CD14-positive monocyte (primary cell): ENCODE measurements around the gene GTF2F2. TPM values are rescaled to one million over a fixed set of nuclear protein-coding genes. Genes with fewer than 3 reads are reported as not detected.

Experiments
- DNase-seq, 3 donors: peaks; one replicate each; pipeline ENCODE4 v3.0.0-alpha.2; 2011 to 2022
- H2AFZ ChIP-seq: 2 replicates; pipeline ENCODE4 v1.6.0; 2012; ENCODE audit warnings: mild to moderate bottlenecking, low read depth, low read length, inconsistent platforms; ENCODE audit not compliant: insufficient read depth, poor library complexity, severe bottlenecking
- H3K27ac ChIP-seq, 2 donors: 1 replicate in 1 of 2; 2 replicates in 1 of 2; pipeline ENCODE4 v1.5.1; 2012 to 2013; ENCODE audit warnings: low read length in 2 of 2, control low read depth in 1 of 2, inconsistent platforms in 1 of 2, low read depth in 1 of 2, mild to moderate bottlenecking in 1 of 2
- H3K27me3 ChIP-seq, 2 donors: one replicate each; pipeline versions ENCODE4 v1.6.0 to v1.6.1; 2011 to 2013; ENCODE audit warnings: low read length in 2 of 2; ENCODE audit not compliant: control insufficient read depth in 2 of 2, insufficient read depth in 2 of 2
- H3K36me3 ChIP-seq, 2 donors: replicated peaks in 1 of 2; 1 replicate in 1 of 2; 2 replicates in 1 of 2; pipeline versions ENCODE4 v1.5.1 to v1.6.1; 2012 to 2013; ENCODE audit warnings: low read length in 2 of 2, control low read depth in 1 of 2, inconsistent platforms in 1 of 2, mild to moderate bottlenecking in 1 of 2; ENCODE audit not compliant: insufficient read depth in 2 of 2, control insufficient read depth in 1 of 2
- H3K4me1 ChIP-seq, 2 donors: 1 replicate in 1 of 2; 2 replicates in 1 of 2; pipeline versions ENCODE4 v1.5.1 to v1.6.1; 2012 to 2013; ENCODE audit warnings: low read length in 2 of 2, control low read depth in 1 of 2, inconsistent platforms in 1 of 2, mild to moderate bottlenecking in 1 of 2, moderate library complexity in 1 of 2; ENCODE audit not compliant: insufficient read depth in 2 of 2, control insufficient read depth in 1 of 2
- H3K4me2 ChIP-seq: replicated peaks from 2 replicates; pipeline ENCODE3; 2012; ENCODE audit warnings: low read length, moderate library complexity, mild to moderate bottlenecking; ENCODE audit not compliant: poor library complexity, severe bottlenecking; ENCODE audit errors: extremely low read depth
- H3K4me3 ChIP-seq, 3 experiments: fragments of 200-600 bp in 1 of 3; sonication (generic) in 1 of 3; replicated peaks in 1 of 3; 1 replicate in 2 of 3; 2 replicates in 1 of 3; pipeline ENCODE4 v1.5.1; 2011 to 2013; ENCODE audit warnings: low read length in 3 of 3, mild to moderate bottlenecking in 3 of 3, control low read depth in 2 of 3, low read depth in 2 of 3, inconsistent platforms in 1 of 3, moderate library complexity in 1 of 3
- H3K79me2 ChIP-seq: 2 replicates; pipeline ENCODE4 v1.6.0; 2012; ENCODE audit warnings: mild to moderate bottlenecking, control low read depth, inconsistent platforms, low read length, moderate library complexity; ENCODE audit not compliant: insufficient read depth
- H3K9ac ChIP-seq: 2 replicates; pipeline ENCODE4 v1.6.0; 2017; ENCODE audit warnings: low read length, mild to moderate bottlenecking; ENCODE audit not compliant: insufficient read depth, poor library complexity, severe bottlenecking
- H3K9me3 ChIP-seq, 2 donors: replicated peaks in 1 of 2; 1 replicate in 1 of 2; 2 replicates in 1 of 2; pipeline versions ENCODE4 v1.5.1 to v1.6.1; 2012 to 2013; ENCODE audit warnings: low read length in 2 of 2, control low read depth in 1 of 2; ENCODE audit not compliant: control insufficient read depth in 1 of 2, insufficient read depth in 1 of 2
- H4K20me1 ChIP-seq: 2 replicates; pipeline ENCODE4 v1.6.0; 2012; ENCODE audit warnings: mild to moderate bottlenecking, low read length, control low read depth, moderate library complexity; ENCODE audit not compliant: insufficient read depth
- H3K27ac Mint-ChIP-seq, 7 donors: one replicate each; pipeline ENCODE4 v1.8.0; 2020; ENCODE audit warnings: mild to moderate bottlenecking in 7 of 7, mixed read lengths in 7 of 7, moderate library complexity in 6 of 7, inconsistent platforms in 2 of 7
- H3K27me3 Mint-ChIP-seq, 3 donors: one replicate each; pipeline ENCODE4 v1.8.0; 2021 to 2022; ENCODE audit warnings: low read depth in 3 of 3, mild to moderate bottlenecking in 3 of 3, mixed read lengths in 3 of 3, moderate library complexity in 3 of 3, inconsistent platforms in 1 of 3
- H3K36me3 Mint-ChIP-seq, 2 donors: one replicate each; pipeline ENCODE4 v1.8.0; 2020; ENCODE audit warnings: mixed read lengths in 2 of 2, inconsistent platforms in 1 of 2, mild to moderate bottlenecking in 1 of 2
- H3K4me1 Mint-ChIP-seq: one replicate; pipeline ENCODE4 v1.8.0; 2020; ENCODE audit warnings: mild to moderate bottlenecking, mixed read lengths
- H3K4me3 Mint-ChIP-seq, 2 donors: one replicate each; pipeline ENCODE4 v1.8.0; 2020; ENCODE audit warnings: mild to moderate bottlenecking in 2 of 2, mixed read lengths in 2 of 2, moderate library complexity in 1 of 2
- H3K9me3 Mint-ChIP-seq, 7 donors: one replicate each; pipeline ENCODE4 v1.8.0; 2020 to 2022; ENCODE audit warnings: mixed read lengths in 7 of 7, mild to moderate bottlenecking in 6 of 7, moderate library complexity in 6 of 7, inconsistent platforms in 2 of 7
- WGBS: methylation state at CpG from one replicate; pipeline ENCODE4 v1.1.5; 2013; ENCODE audit warnings: missing lambda C conversion rate; ENCODE audit not compliant: insufficient coverage; 5-methylcytosine and 5-hydroxymethylcytosine counted together
- intact Hi-C, 2 donors: fragments of 100-400 bp; cut with micrococcal nuclease; formaldehyde crosslinking; loops; one replicate each; pipeline versions ENCODE4 v1.15.0 to v1.15.1; 2023
- polyA plus RNA-seq, 3 donors: library from polyadenylated mRNA; depleted of rRNA in 1 of 3; unstranded in 2 of 3; stranded (reverse) in 1 of 3; fragments of 300-500 nt in 2 of 3; fragments of >200 nt in 1 of 3; fragmentation: Illumina TruSeq in 2 of 3; gene quantifications; 1 replicate in 2 of 3; 2 replicates in 1 of 3; pipeline ENCODE4 v1.2.3, GENCODE V29; 2012 to 2021
- TF ChIP-seq, protein P1 (sequence below): fragments of 200-600 bp; IDR thresholded peaks from one replicate; pipeline ENCODE4 v1.8.0; 2022; ENCODE audit warnings: antibody characterized with exemption, mild to moderate bottlenecking

GTF2F2 gene
- polyA plus RNA-seq, 3 donors, result 8.1 to 10.4 (median 8.5) TPM

DNA sequence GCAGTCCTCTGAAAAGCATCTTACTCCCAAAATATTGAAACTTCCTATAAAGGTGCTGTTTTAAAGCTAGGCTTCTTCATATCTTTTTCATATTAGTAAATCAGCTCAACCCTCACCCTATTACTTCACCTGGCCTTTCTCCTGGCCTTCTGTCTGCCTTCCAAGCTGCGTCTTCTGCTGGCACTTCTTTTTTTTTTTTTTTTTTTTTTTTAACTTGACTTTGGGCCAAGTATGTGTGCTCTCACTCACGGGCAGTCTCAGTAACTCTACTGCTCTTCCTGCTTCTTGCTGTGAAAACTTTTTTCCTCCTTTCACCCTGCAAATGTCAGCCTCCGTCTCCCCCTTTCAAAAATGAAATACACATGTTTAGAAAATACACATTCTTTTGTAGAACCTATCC lies 121.8 kb downstream of the GTF2F2 start:
- Mint-ChIP-seq H3K27ac (no peak overlapping the region), H3K4me3 (no peak overlapping the region), H3K36me3 (peaks cover 10% of the 10 kb centered on the region in 2 donors), H3K4me1 (peaks cover 5% of the 10 kb centered on the region), H3K27me3 (peaks cover 0 to 1% (median 1%) of the 10 kb centered on the region in 3 donors), H3K9me3 (peaks cover 0 to 3% (median 0%) of the 10 kb centered on the region in 7 donors)
- Histone ChIP-seq H4K20me1 (peaks cover 9% of the 10 kb centered on the region), H3K27me3 (no peaks in the 10 kb centered on the region), H3K9me3 (no peaks in the 10 kb centered on the region), H2AFZ (no peak overlapping the region), H3K36me3 (peaks cover 0 to 7% of the 10 kb centered on the region in 2 donors), H3K4me2 (no peak overlapping the region), H3K9ac (no peak overlapping the region), H3K27ac (no peak overlapping the region), H3K4me1 (no peaks in the 10 kb centered on the region), H3K79me2 (no peaks in the 10 kb centered on the region), H3K4me3 (no peak overlapping the region)
- DNase-seq, result no peak
- TF ChIP-seq, protein P1, sequence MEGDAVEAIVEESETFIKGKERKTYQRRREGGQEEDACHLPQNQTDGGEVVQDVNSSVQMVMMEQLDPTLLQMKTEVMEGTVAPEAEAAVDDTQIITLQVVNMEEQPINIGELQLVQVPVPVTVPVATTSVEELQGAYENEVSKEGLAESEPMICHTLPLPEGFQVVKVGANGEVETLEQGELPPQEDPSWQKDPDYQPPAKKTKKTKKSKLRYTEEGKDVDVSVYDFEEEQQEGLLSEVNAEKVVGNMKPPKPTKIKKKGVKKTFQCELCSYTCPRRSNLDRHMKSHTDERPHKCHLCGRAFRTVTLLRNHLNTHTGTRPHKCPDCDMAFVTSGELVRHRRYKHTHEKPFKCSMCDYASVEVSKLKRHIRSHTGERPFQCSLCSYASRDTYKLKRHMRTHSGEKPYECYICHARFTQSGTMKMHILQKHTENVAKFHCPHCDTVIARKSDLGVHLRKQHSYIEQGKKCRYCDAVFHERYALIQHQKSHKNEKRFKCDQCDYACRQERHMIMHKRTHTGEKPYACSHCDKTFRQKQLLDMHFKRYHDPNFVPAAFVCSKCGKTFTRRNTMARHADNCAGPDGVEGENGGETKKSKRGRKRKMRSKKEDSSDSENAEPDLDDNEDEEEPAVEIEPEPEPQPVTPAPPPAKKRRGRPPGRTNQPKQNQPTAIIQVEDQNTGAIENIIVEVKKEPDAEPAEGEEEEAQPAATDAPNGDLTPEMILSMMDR, result no peak
- WGBS, result 6% methylated on average over 2 of the region's 3 CpGs
- intact Hi-C loops, result no loop called here

DNA sequence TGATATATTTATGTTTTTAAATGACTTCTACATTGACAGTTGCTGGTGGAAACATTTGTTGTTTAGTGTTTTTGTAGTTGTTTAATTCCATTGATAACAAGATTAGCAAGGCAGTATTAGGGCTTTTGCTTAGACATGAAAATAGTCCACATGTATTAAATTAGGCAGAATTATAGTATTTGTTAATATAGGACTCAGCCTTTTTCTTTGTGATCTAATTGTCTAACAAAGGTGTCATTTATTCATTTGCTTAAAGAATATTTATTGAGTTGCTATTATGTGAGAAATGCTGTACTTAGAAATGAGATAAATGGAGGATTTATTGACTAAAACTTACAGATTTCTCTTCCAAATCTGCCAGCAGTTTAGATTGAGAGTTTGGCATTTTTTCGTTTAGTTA lies 122.2 kb downstream of the GTF2F2 start:
- TF ChIP-seq, protein P1, result no peak
- no peaks in the 10 kb centered on the region for H3K9me3 ChIP-seq
- H3K27me3 ChIP-seq, result no peaks in the 10 kb centered on the region
- H3K27me3 Mint-ChIP-seq, result peaks cover 0 to 1% (median 1%) of the 10 kb centered on the region in 3 donors
- no CpG with 5 or more reads among the region's 1 CpG for WGBS
- no peak overlapping the region for H3K9ac ChIP-seq
- intact Hi-C loops, result no loop called here
- no peak overlapping the region for H3K27ac ChIP-seq
- no peaks in the 10 kb centered on the region for H3K4me1 ChIP-seq
- H3K36me3 ChIP-seq, result peaks cover 0 to 7% of the 10 kb centered on the region in 2 donors
- peaks cover 5% of the 10 kb centered on the region for H3K4me1 Mint-ChIP-seq
- no peak overlapping the region for H3K4me2 ChIP-seq
- H3K4me3 Mint-ChIP-seq, result no peak overlapping the region
- H3K9me3 Mint-ChIP-seq, result peaks cover 0 to 3% (median 0%) of the 10 kb centered on the region in 7 donors
- peaks cover 9% of the 10 kb centered on the region for H4K20me1 ChIP-seq
- H3K79me2 ChIP-seq, result no peaks in the 10 kb centered on the region
- H3K4me3 ChIP-seq, result no peak overlapping the region
- no peak overlapping the region for H2AFZ ChIP-seq
- no peak overlapping the region for H3K27ac Mint-ChIP-seq
- DNase-seq, result no peak
- peaks cover 10 to 11% of the 10 kb centered on the region in 2 donors for H3K36me3 Mint-ChIP-seq
